HG02970 (cell line): Measurements from ENCODE around the gene CLEC17A.
"Not testable (repeated sequence)": the region's sequence is repeated elsewhere in the genome, so short reads cannot be mapped to it uniquely, and the experiment has no call there.

Source experiments
- ATAC-seq: cut with Tn5 transposase; IDR thresholded peaks from one replicate; pipeline ENCODE4 v1.9.1; 2021; ENCODE audit warnings: mild to moderate bottlenecking, moderate library complexity, moderate number of reproducible peaks; ENCODE audit not compliant: unreplicated experiment, low FRiP score

The CLEC17A gene

DNA sequence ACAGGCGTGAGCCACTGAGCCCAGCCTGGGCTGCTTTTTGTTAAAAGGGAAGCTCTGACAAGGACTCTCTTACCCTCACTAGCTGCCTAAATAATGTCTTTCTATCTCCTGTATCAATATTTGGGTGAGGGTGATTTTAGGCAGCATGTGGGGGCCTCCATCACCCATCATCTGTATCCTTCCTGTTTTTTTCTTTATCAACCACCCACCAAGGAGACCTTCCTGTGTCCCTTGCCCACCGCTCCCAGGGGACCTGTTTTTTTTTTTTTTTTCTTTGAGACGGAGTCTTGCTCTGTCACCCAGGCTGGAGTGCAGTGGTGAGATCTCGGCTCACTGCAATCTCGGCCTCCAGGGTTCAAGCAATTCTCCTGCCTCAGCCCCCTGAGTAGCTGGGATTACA lies 5.6 kb upstream of the CLEC17A start:
- ATAC-seq, result no peak

DNA sequence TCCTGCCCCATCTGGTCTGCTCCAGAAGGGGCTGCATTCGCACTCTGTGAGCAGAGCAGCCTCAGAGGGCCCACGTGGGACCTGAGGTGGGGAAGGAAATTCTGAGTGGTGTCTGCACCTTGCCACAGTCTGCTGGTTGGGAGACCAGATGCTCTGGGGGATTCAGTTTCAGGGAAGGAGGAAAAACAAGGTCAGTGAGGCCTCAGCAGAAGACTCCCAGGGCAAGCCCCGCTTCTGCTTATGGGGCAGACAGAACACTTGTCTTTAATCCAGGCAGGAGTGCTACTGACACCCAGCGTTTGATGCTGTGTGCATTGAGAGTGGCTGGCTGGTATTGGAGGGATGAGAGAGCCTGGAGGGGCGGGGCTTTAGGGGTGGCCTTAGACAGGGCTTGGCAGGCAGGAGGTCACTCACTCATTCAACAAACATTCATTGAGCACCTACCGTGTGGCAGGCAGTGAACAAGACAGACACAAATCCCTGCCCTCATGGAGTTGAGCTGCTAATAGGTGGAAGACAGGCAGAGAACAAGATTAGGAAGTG lies 4.9 kb upstream of the CLEC17A start:
- no peak for ATAC-seq

DNA sequence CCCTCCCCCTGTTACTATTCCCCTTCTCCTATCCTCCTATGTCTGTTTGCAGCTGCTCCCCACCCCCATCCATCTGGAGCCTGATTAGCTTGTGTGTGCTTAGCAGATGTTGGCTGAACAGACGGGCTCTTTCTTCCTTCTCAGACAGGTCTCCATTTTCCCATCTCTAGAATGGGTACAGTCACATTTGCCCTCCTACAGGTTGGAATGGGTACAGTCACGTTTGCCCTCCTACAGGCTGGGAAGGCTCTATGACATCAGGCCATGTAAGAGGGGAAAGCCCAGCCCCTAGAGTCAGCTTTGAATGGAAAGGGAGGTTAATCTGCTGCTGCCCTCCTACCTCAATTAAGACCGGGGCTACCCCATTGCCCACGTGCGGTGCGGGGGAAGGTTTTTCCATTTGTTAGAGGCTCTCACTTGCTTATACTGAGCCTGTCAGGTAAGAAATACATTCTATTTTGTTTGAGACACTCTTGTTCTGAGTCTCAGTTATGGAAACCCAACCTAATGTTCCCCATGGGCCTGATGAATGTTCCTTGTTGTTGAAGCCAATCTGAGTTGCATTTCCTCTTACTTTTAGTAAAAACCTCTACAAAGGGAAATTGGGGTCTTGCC lies 2.2 kb upstream of the CLEC17A start:
- no peak for ATAC-seq

DNA sequence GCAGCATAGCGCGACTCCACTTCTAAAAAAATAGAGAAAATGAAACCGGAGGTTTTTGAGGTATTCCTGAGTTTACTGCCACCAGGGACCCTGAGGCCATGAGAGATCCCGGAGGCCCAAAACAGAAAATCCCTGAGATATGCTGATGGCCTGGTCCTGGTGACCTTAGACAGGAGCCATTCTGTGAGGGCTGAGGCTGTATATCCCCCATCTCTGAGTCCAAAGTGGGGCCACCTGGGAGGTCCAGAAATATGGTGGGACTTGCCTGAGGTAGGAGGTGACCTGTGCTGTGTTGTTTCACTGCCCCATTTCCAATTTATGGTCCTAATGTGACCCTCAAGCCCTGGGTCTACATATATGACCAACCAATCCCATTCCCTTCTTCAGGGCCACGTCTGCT lies 1.5 kb downstream of the CLEC17A start:
- ATAC-seq, result not testable (repeated sequence)

DNA sequence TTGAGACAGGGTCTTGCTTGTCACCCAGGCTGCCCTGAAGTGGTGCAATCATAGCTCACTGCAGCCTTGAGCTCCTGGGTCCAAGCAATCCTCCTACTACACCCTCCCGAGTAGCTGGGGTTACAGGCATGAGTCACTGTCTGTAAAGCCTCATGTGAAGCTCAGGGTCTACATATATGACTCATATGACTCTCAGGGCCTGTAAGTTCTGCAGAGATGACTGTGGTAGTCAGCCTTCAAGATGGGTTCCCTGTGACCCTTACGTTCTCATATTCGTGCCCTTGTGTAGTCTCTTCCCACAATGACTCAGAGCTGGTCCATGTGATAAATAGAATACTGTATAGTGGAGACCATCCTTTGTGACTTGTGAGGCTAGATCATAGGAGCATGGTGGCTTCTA lies 2.3 kb downstream of the CLEC17A start:
- peak; percentile 60 for ATAC-seq

DNA sequence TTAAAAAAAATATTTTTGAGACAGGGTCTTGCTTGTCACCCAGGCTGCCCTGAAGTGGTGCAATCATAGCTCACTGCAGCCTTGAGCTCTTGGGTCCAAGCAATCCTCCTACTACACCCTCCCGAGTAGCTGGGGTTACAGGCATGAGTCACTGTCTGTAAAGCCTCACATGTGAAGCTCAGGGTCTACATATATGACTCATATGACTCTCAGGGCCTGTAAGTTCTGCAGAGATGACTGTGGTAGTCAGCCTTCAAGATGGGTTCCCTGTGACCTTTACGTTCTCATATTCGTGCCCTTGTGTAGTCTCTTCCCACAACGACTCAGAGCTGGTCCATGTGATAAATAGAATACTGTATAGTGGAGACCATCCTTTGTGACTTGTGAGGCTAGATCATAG lies 6.5 kb downstream of the CLEC17A start:
- ATAC-seq, result not testable (repeated sequence)

DNA sequence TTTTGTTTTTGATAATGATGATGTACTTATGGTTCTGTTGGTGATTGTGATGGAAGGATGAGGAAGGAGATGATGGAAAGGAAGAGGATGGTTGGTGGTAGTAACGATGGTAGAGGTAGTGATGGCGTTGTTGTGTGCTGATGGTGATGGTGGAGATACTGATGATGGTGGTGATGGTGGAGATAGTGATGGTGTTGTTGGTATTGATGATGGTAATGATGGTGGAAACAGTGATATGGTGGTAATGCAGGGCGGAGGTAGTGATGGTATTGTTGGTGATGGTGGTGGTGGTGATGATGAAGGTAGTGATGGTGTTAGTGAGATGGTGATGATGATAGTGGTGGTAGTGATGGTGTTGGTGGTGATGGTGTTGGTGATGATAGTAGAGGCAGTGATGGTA lies 12.7 kb downstream of the CLEC17A start:
- no peak for ATAC-seq

DNA sequence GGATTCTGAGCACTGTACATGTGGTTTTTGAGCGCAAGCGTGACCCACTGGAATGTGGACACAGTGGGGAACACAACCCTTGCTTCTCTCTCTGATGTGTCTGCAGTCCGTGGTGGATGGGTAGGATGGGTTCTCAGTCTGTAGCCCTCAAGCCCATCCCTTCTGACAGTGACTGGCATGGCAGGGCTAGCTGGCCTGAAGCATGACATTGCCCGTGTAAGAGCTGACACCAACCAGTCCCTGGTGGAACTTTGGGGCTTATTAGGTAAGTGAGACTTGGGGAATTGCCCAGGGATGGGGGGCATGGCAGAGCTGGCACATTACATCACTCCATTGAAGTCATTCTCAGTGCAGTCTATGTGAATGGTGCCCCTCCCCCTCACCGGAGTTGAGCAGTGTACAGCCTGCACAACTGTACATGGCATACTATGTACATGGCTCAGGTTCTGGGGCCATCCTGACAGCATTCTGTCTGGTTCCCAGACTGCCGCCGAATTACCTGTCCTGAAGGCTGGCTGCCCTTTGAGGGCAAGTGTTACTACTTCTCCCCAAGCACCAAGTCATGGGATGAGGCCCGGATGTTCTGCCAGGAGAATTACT lies 16.8 kb downstream of the CLEC17A start:
- ATAC-seq, result no peak

DNA sequence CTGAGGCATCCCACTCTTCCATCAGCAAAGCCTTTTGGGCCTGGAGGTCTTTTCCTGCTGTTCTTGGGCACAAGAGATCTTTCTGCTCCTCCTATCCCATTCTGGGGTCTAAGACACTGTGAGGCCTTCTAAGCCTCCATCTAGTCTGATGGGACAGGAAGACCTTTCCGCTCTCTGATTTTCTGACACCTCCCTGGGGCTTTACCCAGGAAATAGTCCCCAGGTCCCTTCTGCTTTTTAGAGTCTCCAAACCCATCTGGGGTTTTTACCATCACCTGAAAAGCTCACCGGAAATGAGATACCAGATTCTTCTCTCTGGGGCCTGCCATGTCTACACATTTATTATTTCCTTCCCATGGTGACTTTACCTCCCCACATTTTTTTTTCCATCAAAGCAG lies 21.1 kb downstream of the CLEC17A start:
- peak; percentile 66 for ATAC-seq

DNA sequence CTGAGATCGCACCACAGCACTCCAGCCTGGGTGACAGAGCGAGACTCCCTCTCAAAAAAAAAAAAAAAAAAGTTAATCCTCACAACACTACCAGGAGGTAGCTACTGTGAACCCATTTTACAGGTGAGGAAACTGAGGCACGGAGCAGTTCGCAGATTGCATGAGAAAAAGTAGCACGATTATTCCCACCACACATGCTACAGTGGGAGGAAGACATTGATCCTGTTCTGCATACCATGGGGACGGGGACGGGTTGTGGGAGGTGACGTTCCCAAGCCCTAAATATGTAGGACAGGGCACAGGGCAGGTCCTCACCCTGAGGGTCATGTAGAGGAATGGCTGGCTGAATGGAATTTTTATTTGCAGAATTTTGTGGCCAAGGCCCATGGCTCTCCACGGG lies 23.7 kb downstream of the CLEC17A start:
- no peak for ATAC-seq

DNA sequence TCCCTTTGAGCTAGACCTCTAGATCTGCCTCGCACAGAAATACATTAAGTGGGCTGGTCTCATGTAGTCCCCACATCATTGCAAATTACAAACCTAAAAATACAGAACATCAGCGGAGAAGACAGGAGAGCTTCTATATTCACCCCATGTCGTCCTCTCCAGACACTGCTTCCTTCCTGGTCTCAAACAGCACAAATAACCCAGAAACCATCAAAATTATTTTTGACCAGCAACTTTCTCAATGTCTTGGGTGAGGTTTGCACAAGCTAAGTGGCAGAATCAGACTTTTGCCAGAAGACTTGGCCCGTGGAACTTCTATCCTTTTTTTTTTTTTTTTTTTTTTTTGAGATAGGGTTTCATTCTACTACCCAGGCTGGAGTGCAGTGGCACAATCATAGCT lies 28.2 kb downstream of the CLEC17A start:
- ATAC-seq, result no peak

DNA sequence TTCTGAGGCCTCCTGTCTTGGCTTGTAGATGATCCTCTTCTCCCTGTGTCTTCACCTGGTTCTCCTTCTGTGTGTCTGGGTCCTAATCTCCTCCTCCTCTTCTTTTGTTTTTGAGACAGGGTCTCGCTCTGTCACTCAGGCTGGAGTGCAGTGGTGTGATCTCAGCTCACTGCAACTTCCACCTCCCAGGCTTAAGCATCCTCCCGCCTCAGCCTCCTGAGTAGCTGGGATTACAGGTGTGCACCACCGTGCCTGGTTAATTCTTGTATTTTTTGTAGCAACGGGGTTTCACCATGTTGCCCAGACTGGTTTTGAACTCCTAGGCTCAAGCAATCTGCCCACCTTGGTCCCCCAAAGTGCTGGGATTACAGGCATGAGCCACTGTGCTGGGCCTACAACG lies 29.4 kb downstream of the CLEC17A start:
- ATAC-seq, result not testable (repeated sequence)

DNA sequence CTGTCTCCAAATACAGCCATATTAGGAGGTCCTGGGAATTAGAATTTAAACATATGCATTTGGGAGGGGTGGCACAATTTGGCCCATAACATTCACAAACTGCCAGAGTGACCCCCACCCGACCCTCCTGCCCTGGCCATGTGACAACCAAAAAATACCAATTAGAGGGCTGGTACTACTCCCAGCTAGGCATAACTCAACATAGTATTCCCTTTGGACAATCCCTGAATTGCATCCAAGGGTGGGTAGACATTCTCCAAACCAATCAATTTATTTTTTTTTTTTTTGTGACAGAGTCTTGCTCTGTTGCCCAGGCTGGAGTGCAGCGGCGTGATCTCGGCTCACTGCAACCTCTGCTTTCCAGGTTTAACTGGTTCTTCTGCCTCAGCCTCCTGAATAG lies 29.8 kb downstream of the CLEC17A start:
- ATAC-seq, result no peak

DNA sequence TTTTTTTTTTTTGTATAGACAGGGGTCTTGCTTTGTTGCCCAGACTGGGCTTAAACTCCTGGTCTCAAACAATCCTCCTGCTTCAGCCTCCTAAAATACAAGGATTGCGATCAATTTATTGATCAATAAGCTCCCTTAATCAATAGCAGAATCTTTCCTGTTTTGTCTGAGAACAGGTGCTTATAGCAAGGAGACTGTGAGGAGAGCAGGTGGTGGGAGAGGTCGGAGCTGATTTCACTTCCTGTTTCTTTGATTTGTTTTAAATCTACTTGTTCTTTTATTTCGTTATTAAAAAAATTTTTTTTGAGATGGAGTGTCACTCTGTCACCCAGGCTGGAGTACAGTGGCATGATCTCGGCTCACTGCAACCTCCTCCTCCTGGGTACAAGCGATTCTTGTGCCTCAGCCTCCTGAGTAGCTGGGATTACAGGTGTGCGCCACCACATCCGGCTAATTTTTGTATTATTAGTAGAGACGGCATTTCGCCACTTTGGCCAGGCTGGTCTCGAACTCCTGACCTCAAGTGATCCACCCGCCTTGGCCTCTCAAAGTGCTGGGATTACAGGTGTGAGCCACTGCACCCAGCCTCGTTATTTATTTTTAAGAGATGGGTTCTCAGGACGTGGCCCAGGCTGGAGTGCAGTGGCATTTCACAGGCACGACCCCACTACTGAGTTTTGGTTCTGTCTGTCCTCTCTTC lies 30.7 kb downstream of the CLEC17A start:
- not testable (repeated sequence) for ATAC-seq

DNA sequence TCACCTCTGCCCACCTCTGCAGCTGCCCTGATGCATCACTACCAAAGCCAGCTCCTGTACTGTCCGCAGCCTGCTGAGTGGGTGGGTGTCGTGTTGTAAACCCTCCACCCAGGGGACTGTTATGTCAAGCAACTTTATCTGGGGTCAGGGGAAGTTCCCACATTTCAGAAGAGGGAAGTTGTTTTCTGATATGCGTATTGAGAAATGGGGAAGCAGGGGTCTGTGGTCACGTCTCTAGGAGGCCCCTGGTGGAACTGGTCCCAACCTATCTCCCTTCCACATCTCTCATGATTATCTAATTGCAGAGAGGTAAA lies 31.2 kb downstream of the CLEC17A start:
- ATAC-seq, result no peak

DNA sequence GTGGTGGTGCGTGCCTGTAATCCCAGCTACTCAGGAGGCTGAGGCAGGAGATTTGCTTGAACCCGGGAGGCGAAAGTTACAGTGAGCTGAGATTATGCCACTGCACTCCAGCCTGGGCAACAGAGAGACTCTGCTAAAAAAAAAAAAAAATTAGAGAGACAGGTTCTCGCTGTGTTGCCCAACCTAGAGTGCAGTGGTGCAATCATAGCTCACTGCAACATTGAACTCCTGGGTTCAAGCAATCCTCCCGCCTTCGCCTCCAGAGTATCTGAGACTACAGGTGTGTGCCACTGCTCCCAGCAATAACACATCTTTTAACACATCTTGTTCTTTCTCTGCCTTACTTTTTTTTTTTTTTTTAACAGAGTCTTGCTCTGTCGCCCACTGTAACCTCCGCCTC lies 32.7 kb downstream of the CLEC17A start:
- ATAC-seq, result no peak

DNA sequence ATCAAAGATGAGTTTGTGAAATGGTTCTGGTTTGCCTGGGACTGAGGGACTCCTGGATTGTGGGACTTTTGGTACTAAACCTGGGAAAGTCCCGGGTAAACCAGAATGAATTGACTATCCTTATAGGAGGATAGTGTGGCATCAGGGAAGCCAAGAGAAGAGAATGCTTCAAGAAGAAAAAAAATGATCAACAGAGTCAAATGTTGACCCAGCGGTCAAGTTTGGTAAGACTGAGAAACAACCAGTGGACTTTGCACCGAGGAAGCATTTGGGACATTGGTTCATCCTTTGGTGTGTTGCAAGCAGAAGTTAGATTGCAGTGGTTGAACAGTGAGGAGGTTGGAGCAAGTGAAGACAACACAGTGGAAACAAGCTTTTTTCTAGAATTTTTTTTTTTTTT lies 33.5 kb downstream of the CLEC17A start:
- no peak for ATAC-seq

DNA sequence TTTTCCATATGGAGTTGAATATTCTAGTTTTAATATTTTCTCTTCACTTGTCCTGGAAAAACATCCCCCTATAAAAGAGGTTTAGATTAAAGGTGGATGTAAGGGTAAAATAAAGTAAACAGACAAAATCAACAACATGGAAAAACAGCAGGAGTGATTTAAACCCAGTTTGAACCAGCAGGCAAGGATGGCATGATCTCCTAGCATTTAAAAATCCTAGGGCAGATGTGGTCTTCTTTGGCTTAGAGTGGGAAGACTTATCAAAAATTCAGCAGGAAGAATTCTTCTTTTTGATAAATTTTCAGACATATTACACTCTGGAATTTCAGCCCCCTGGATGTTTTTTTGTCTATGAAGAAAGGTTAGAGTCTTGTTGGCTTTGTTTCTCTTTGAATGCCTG lies 36.5 kb downstream of the CLEC17A start:
- ATAC-seq, result no peak

DNA sequence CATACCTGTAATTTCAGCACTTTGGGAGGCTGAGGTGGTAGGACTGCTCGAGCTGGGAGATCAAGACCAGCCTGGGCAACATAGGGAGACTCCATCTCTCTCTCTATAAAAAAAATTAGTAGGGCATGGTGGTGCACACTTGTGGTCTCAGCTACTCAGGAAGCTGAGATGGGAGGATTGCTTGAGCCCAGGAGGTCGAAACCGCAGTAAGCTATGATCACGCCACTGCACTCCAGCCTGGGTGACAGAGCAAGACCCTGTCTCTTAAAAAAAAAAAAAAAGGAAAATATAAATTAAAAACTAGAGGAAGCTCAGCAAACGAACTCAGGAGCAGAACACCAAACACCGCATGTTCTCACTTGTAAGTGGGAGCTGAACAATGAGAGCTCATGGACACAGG lies 41.6 kb downstream of the CLEC17A start:
- not testable (repeated sequence) for ATAC-seq

DNA sequence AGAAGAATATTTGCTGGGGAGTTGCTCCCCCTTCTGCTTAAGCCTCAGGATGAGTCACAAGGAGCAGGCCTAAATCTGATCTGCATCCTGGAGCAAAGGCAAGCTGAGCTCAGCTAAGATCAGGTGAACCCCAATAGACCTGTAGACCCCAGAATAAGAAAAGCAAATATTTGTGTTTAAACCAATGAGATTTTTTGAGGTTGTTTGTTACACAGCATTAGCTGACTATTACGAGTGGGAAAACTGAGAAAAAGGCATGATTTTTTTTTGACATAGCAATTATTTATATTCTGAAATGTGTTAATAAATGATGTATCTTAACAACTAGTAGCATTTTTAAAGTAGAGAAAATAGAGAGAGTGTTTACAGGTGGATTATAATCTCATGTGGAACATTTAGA lies 46.7 kb downstream of the CLEC17A start:
- ATAC-seq, result no peak

DNA sequence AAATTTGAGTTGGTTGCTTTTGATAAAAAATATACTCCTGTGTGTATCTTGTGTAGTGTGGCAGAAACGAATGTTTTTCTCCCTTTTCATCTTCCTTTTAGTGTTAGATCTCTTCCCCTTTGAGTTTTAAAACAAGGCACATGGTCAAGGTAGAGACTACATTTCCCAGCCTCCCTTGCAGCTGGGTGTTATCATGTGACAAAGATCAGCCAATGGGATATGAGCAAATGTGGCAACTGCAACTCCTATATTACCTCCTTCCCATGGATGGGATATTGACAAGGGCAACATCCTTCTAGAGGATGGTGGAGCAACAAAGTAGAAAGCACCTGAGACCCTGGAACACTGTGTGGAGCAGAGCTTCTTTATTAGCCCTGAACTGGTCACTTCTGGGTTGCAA lies 49.4 kb downstream of the CLEC17A start:
- ATAC-seq, result no peak
